B cell (primary cell): ENCODE results near the gene GLIS1. TPM values are rescaled to one million over a fixed set of nuclear protein-coding genes. Genes with fewer than 3 reads are reported as not detected.

Source experiments
- ATAC-seq: fragments of 200-7000 bp; cut with Tn5 transposase; one replicate; pipeline ENCODE4 v1.10.0; 2021; ENCODE audit warnings: low read depth, mild to moderate bottlenecking, moderate number of reproducible peaks, moderate library complexity
- CTCF ChIA-PET: fragments of 350-600 bp; sonication (Branson Sonifier 250); formaldehyde crosslinking; loops from one replicate; lab custom pipeline; 2021; ENCODE audit warnings: antibody characterized with exemption, inconsistent platforms; lab: Charles Lee
- POLR2A ChIA-PET: fragments of 350-600 bp; sonication (Branson Sonifier 250); formaldehyde crosslinking; loops from one replicate; lab custom pipeline; 2021; ENCODE audit warnings: antibody characterized with exemption; lab: Charles Lee
- DNase-seq: peaks from one replicate; pipeline ENCODE4 v3.0.0; 2013
- H2AFZ ChIP-seq: 2 replicates; pipeline ENCODE4 v1.6.1; 2012; ENCODE audit warnings: mild to moderate bottlenecking, low read depth, low read length; ENCODE audit not compliant: insufficient read depth, poor library complexity, severe bottlenecking
- H3K27ac ChIP-seq, 2 donors: 1 replicate in 1 of 2; 2 replicates in 1 of 2; pipeline ENCODE4 v1.5.1; 2012 to 2013; ENCODE audit warnings: low read length in 2 of 2, mild to moderate bottlenecking in 2 of 2, moderate library complexity in 1 of 2
- H3K27me3 ChIP-seq, 4 experiments: fragments of 200-600 bp in 1 of 4; sonication (generic) in 1 of 4; replicated peaks in 1 of 4; 1 replicate in 2 of 4; 2 replicates in 2 of 4; pipeline versions ENCODE4 v1.6.1 to v1.7.0; 2013 to 2016; ENCODE audit warnings: low read length in 3 of 4, mild to moderate bottlenecking in 2 of 4, mixed read lengths in 1 of 4, moderate library complexity in 1 of 4; ENCODE audit not compliant: insufficient read depth in 4 of 4, control insufficient read depth in 3 of 4; ENCODE audit errors: control extremely low read depth in 1 of 4
- H3K36me3 ChIP-seq, 2 experiments: replicated peaks in 1 of 2; 1 replicate in 1 of 2; 2 replicates in 1 of 2; pipeline versions ENCODE4 v1.6.1 to v1.7.1; 2013; ENCODE audit warnings: low read length in 1 of 2; ENCODE audit not compliant: insufficient read depth in 2 of 2, control insufficient read depth in 1 of 2; ENCODE audit errors: control extremely low read depth in 1 of 2, extremely low read depth in 1 of 2
- H3K4me1 ChIP-seq, 2 donors: fragments of 200-600 bp in 1 of 2; sonication (generic) in 1 of 2; 1 replicate in 1 of 2; 2 replicates in 1 of 2; pipeline versions ENCODE4 v1.5.1 to v1.6.1; 2013 to 2017; ENCODE audit warnings: low read length in 2 of 2; ENCODE audit not compliant: control insufficient read depth in 2 of 2, insufficient read depth in 2 of 2
- H3K4me2 ChIP-seq: replicated peaks from 2 replicates; pipeline ENCODE3; 2012; ENCODE audit warnings: mild to moderate bottlenecking, low read depth, low read length; ENCODE audit not compliant: poor library complexity, severe bottlenecking
- H3K4me3 ChIP-seq, 5 experiments: fragments of 200-600 bp in 1 of 5; sonication (generic) in 1 of 5; 1 replicate in 3 of 5; 2 replicates in 2 of 5; pipeline versions ENCODE4 v1.5.1 to v1.7.0; 2011 to 2016; ENCODE audit warnings: low read length in 4 of 5, mild to moderate bottlenecking in 4 of 5, low read depth in 2 of 5, control low read depth in 1 of 5, moderate library complexity in 1 of 5; ENCODE audit not compliant: insufficient read depth in 1 of 5; ENCODE audit errors: control extremely low read depth in 1 of 5, extremely low read depth in 1 of 5
- H3K79me2 ChIP-seq: fragments of 200-600 bp; sonication (generic); one replicate; pipeline ENCODE4 v1.6.0; 2016; ENCODE audit warnings: low read length; ENCODE audit not compliant: control insufficient read depth, insufficient read depth
- H3K9ac ChIP-seq: fragments of 200-600 bp; sonication (generic); 2 replicates; pipeline ENCODE4 v1.6.1; 2017; ENCODE audit warnings: mild to moderate bottlenecking, low read length, moderate library complexity
- H3K9me3 ChIP-seq, 3 donors: one replicate each; pipeline versions ENCODE4 v1.6.1 to v1.7.1; 2013; ENCODE audit warnings: low read length in 2 of 3; ENCODE audit not compliant: control insufficient read depth in 2 of 3, insufficient read depth in 1 of 3; ENCODE audit errors: control extremely low read depth in 1 of 3
- H4K20me1 ChIP-seq: 2 replicates; pipeline ENCODE4 v1.6.0; 2012; ENCODE audit warnings: mild to moderate bottlenecking, low read length; ENCODE audit not compliant: insufficient read depth, control insufficient read depth, poor library complexity, severe bottlenecking
- H3K27ac Mint-ChIP-seq: one replicate; pipeline ENCODE4 v1.8.0; 2021; ENCODE audit warnings: mixed read lengths
- H3K27me3 Mint-ChIP-seq: one replicate; pipeline ENCODE4 v1.8.0; 2021; ENCODE audit warnings: mixed read lengths
- H3K4me1 Mint-ChIP-seq: one replicate; pipeline ENCODE4 v1.8.0; 2021; ENCODE audit warnings: mixed read lengths
- H3K4me3 Mint-ChIP-seq: one replicate; pipeline ENCODE4 v1.8.0; 2021; ENCODE audit warnings: mixed read lengths
- H3K9me3 Mint-ChIP-seq: one replicate; pipeline ENCODE4 v1.8.0; 2022; ENCODE audit warnings: mixed read lengths; ENCODE audit not compliant: insufficient read depth
- CTCF ChIP-seq: fragments of 200-600 bp; IDR thresholded peaks from one replicate; pipeline ENCODE4 v1.8.0; 2022; ENCODE audit warnings: antibody characterized with exemption, mild to moderate bottlenecking
- EZH2 ChIP-seq: IDR thresholded peaks from 2 replicates; pipeline ENCODE4 v1.6.1; 2012; ENCODE audit warnings: borderline replicate concordance, low read depth, mild to moderate bottlenecking, moderate library complexity, low read length; ENCODE audit not compliant: insufficient read depth, poor library complexity, severe bottlenecking
- WGBS: methylation state at CpG from one replicate; pipeline ENCODE4 v1.1.5; 2013; ENCODE audit warnings: missing lambda C conversion rate; ENCODE audit not compliant: insufficient coverage; 5-methylcytosine and 5-hydroxymethylcytosine counted together
- intact Hi-C: fragments of 100-400 bp; cut with micrococcal nuclease; formaldehyde crosslinking; loops from one replicate; pipeline ENCODE4 v1.10.0; 2022
- polyA plus RNA-seq: library from polyadenylated mRNA; depleted of rRNA; stranded (reverse); fragments of >200 nt; gene quantifications from 2 replicates; pipeline ENCODE4 v1.2.3, GENCODE V29; 2012
- total RNA-seq, 2 donors: library from RNA; stranded (reverse); fragments of 120-200 nt in 1 of 2; gene quantifications; 1 replicate in 1 of 2; 2 replicates in 1 of 2; pipeline versions ENCODE4 v1.2.3 to v1.2.4, GENCODE V29; 2013 to 2022

Gene GLIS1
- total and polyA plus RNA-seq, 2 donors (not counting 1 experiment from before 2014, with no cell fraction given), result not detected

GRCh38 chr1:53586765-53587164 lies 152.2 kb downstream of the GLIS1 start:
- intact Hi-C loops, result no loop called here
- no peak overlapping the region for H3K4me3 Mint-ChIP-seq
- Histone ChIP-seq H3K4me1 (no peaks in the 10 kb centered on the region), H3K79me2 (no peaks in the 10 kb centered on the region), H3K4me2 (no peak overlapping the region), H3K9ac (no peak overlapping the region), H2AFZ (no peak overlapping the region), H4K20me1 (no peaks in the 10 kb centered on the region), H3K36me3 (no peaks in the 10 kb centered on the region), H3K27me3 (no peaks in the 10 kb centered on the region), H3K27ac (no peak overlapping the region), H3K9me3 (no peaks in the 10 kb centered on the region), H3K4me3 (no peak overlapping the region)
- DNase-seq (no peak), ATAC-seq (no peak)
- TF ChIP-seq EZH2 (no peak), CTCF (no peak)
- no peak overlapping the region for H3K27ac Mint-ChIP-seq
- peaks cover 6% of the 10 kb centered on the region for H3K27me3 Mint-ChIP-seq
- ChIA-PET POLR2A (no interaction called here), CTCF (no interaction called here)
- no peaks in the 10 kb centered on the region for H3K4me1 Mint-ChIP-seq
- no peaks in the 10 kb centered on the region for H3K9me3 Mint-ChIP-seq
- 92% methylated on average over 1 of the region's 2 CpGs for WGBS

- no peaks in the 10 kb centered on the region for H3K9me3 Mint-ChIP-seq
- H4K20me1 ChIP-seq, result no peaks in the 10 kb centered on the region
- no peak overlapping the region for H3K27ac ChIP-seq
- ChIA-PET POLR2A (no interaction called here), CTCF (no interaction called here)
- 79% methylated on average over 1 of the region's 1 CpG for WGBS
- H3K27me3 Mint-ChIP-seq, result peaks cover 6% of the 10 kb centered on the region
- intact Hi-C loops, result no loop called here
- H3K27me3 ChIP-seq, result no peaks in the 10 kb centered on the region
- H3K27ac Mint-ChIP-seq, result no peak overlapping the region
- no peak overlapping the region for H3K4me2 ChIP-seq
- DNase-seq (no peak), ATAC-seq (no peak)
- no peak for TF ChIP-seq CTCF
- no peak for TF ChIP-seq EZH2
- no peaks in the 10 kb centered on the region for H3K36me3 ChIP-seq
- H3K4me3 Mint-ChIP-seq, result no peak overlapping the region
- no peak overlapping the region for H3K9ac ChIP-seq
- H3K79me2 ChIP-seq, result no peaks in the 10 kb centered on the region
- no peaks in the 10 kb centered on the region for H3K4me1 Mint-ChIP-seq
- H3K4me1 ChIP-seq, result no peaks in the 10 kb centered on the region
- H3K9me3 ChIP-seq, result no peaks in the 10 kb centered on the region
- H3K4me3 ChIP-seq, result no peak overlapping the region
- H2AFZ ChIP-seq, result no peak overlapping the region
Observed at GRCh38 chr1:53585565-53585964, 153.4 kb downstream of the GLIS1 start.
